C4-2B (cell line): ENCODE results near the gene MDP1.

Source experiments
- ZFX ChIP-seq: fragments of 450-650 bp; IDR thresholded peaks from 2 replicates; pipeline ENCODE4 v1.6.1; 2017
- TF ChIP-seq, protein P1 (sequence below): fragments of 450-650 bp; conservative IDR thresholded peaks from 2 replicates; pipeline ENCODE4 v1.5.1; 2017; ENCODE audit warnings: mild to moderate bottlenecking

DNA sequence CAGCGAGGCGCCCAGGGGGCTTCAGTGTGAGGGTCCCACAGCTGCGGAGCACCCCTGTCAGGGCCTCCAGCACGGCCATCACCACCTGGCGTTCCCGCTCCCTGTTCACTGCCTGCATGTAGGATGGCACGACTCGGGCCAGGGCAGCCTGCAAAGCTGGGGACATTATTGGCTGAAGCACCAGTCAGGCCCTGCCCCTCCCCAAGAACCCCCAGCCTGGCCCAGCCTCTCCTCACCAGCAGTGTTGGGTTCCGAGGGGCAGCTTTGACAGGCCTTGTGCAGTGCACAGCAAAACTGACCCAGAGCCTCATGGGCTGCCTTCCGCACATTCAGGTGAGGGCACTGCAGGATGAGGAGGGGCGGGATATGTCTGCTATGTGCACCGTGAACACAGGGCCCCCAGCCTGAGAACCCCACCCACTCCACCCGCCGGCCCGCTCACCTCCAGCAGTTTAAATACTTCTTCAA, 32.8 kb downstream of the MDP1 start:
- TF ChIP-seq, protein P1, sequence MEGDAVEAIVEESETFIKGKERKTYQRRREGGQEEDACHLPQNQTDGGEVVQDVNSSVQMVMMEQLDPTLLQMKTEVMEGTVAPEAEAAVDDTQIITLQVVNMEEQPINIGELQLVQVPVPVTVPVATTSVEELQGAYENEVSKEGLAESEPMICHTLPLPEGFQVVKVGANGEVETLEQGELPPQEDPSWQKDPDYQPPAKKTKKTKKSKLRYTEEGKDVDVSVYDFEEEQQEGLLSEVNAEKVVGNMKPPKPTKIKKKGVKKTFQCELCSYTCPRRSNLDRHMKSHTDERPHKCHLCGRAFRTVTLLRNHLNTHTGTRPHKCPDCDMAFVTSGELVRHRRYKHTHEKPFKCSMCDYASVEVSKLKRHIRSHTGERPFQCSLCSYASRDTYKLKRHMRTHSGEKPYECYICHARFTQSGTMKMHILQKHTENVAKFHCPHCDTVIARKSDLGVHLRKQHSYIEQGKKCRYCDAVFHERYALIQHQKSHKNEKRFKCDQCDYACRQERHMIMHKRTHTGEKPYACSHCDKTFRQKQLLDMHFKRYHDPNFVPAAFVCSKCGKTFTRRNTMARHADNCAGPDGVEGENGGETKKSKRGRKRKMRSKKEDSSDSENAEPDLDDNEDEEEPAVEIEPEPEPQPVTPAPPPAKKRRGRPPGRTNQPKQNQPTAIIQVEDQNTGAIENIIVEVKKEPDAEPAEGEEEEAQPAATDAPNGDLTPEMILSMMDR, result no peak
- no peak for TF ChIP-seq ZFX
